ENCODE results near the gene RFLNA.

RFLNA gene

GRCh38 chr12:124281309-124281708 is 13.6 kb upstream of the RFLNA start:
- Histone ChIP-seq H3K4me2 (ENCODE audit: low read depth, low read length, poor library complexity, severe bottlenecking) (no peak overlapping the region), H2AFZ (ENCODE audit: low read length) (no peak overlapping the region), H3K9me2 (replicated peaks; ENCODE audit: low read depth, low read length) (no peaks in the 10 kb centered on the region), H3K4me3 (ENCODE audit: low read length, poor library complexity, severe bottlenecking) (no peak overlapping the region), H3K36me3 (ENCODE audit: insufficient read depth, low read length) (no peaks in the 10 kb centered on the region), H4K20me1 (ENCODE audit: insufficient read depth, low read length, poor library complexity, severe bottlenecking) (no peaks in the 10 kb centered on the region), H3K4me1 (ENCODE audit: insufficient read depth, low read length, poor library complexity, severe bottlenecking) (peaks cover 28% of the 10 kb centered on the region), H3K9me3 (ENCODE audit: insufficient read depth, low read depth, low read length) (0 out of 2 replicates have a peak, but pooled peaks cover 4% of the 10 kb centered on the region), H3K27me3 (ENCODE audit: insufficient read depth, low read length, poor library complexity, severe bottlenecking) (peaks cover 4% of the 10 kb centered on the region), H3F3A (ENCODE audit: low read depth) (no peaks in the 10 kb centered on the region), H3K79me2 (ENCODE audit: insufficient read depth, low read length) (no peaks in the 10 kb centered on the region), H3K9ac (ENCODE audit: low read depth, low read length, poor library complexity, severe bottlenecking) (no peak overlapping the region)
- TF ChIP-seq EZH2phosphoT487 (IDR thresholded peaks at IDR 0.05; ENCODE audit: borderline replicate concordance) (no peak), CTCF (conservative IDR thresholded peaks at IDR 0.05; ENCODE audit: low read length) (no peak)

- no peak overlapping the region for H2AFZ ChIP-seq (ENCODE audit: low read length)
- peaks cover 21% of the 10 kb centered on the region for H3K4me1 ChIP-seq (ENCODE audit: insufficient read depth, low read length, poor library complexity, severe bottlenecking)
- H3K4me3 ChIP-seq (ENCODE audit: low read length, poor library complexity, severe bottlenecking): no peak overlapping the region
- no peak overlapping the region for H3K9ac ChIP-seq (ENCODE audit: low read depth, low read length, poor library complexity, severe bottlenecking)
- H3K9me3 ChIP-seq (ENCODE audit: insufficient read depth, low read depth, low read length): 0 out of 2 replicates have a peak, but pooled peaks cover 4% of the 10 kb centered on the region
- no peaks in the 10 kb centered on the region for H3F3A ChIP-seq (ENCODE audit: low read depth)
- H4K20me1 ChIP-seq (ENCODE audit: insufficient read depth, low read length, poor library complexity, severe bottlenecking): no peaks in the 10 kb centered on the region
- H3K36me3 ChIP-seq (ENCODE audit: insufficient read depth, low read length): no peaks in the 10 kb centered on the region
- TF ChIP-seq CTCF (conservative IDR thresholded peaks at IDR 0.05; ENCODE audit: low read length) (no peak), EZH2phosphoT487 (IDR thresholded peaks at IDR 0.05; ENCODE audit: borderline replicate concordance) (no peak)
- no peaks in the 10 kb centered on the region for H3K79me2 ChIP-seq (ENCODE audit: insufficient read depth, low read length)
- no peak overlapping the region for H3K4me2 ChIP-seq (ENCODE audit: low read depth, low read length, poor library complexity, severe bottlenecking)
- H3K27me3 ChIP-seq (ENCODE audit: insufficient read depth, low read length, poor library complexity, severe bottlenecking): peaks cover 4% of the 10 kb centered on the region
- no peaks in the 10 kb centered on the region for H3K9me2 ChIP-seq (replicated peaks; ENCODE audit: low read depth, low read length)
Measured at GRCh38 chr12:124282287-124282686, 12.6 kb upstream of the RFLNA start.

GRCh38 chr12:124283326-124283725 is 11.6 kb upstream of the RFLNA start:
- Histone ChIP-seq H3K27me3 (ENCODE audit: insufficient read depth, low read length, poor library complexity, severe bottlenecking) (peaks cover 4% of the 10 kb centered on the region), H2AFZ (ENCODE audit: low read length) (no peak overlapping the region)
- TF ChIP-seq CTCF (conservative IDR thresholded peaks at IDR 0.05; ENCODE audit: low read length): no peak
- TF ChIP-seq EZH2phosphoT487 (IDR thresholded peaks at IDR 0.05; ENCODE audit: borderline replicate concordance): no peak

More at GRCh38 chr12:124283326-124283725, 11.6 kb upstream of the RFLNA start:
- Histone ChIP-seq H3F3A (ENCODE audit: low read depth) (no peaks in the 10 kb centered on the region), H3K9ac (ENCODE audit: low read depth, low read length, poor library complexity, severe bottlenecking) (no peak overlapping the region), H3K79me2 (ENCODE audit: insufficient read depth, low read length) (no peaks in the 10 kb centered on the region), H4K20me1 (ENCODE audit: insufficient read depth, low read length, poor library complexity, severe bottlenecking) (no peaks in the 10 kb centered on the region), H3K4me1 (ENCODE audit: insufficient read depth, low read length, poor library complexity, severe bottlenecking) (peaks cover 11% of the 10 kb centered on the region), H3K9me2 (replicated peaks; ENCODE audit: low read depth, low read length) (no peaks in the 10 kb centered on the region), H3K4me2 (ENCODE audit: low read depth, low read length, poor library complexity, severe bottlenecking) (no peak overlapping the region), H3K4me3 (ENCODE audit: low read length, poor library complexity, severe bottlenecking) (no peak overlapping the region), H3K36me3 (ENCODE audit: insufficient read depth, low read length) (no peaks in the 10 kb centered on the region), H3K9me3 (ENCODE audit: insufficient read depth, low read depth, low read length) (0 out of 2 replicates have a peak, but pooled peaks cover 4% of the 10 kb centered on the region)
